Chondrocyte (in vitro differentiated cells): ENCODE measurements around the gene BBX. TPM values are rescaled to one million over a fixed set of nuclear protein-coding genes. Genes with fewer than 3 reads are reported as not detected.

Source experiments
- DNase-seq: peaks from one replicate; pipeline ENCODE4 v3.0.0; 2021; ENCODE audit warnings: mixed read lengths, low spot score
- H3K27ac Mint-ChIP-seq: one replicate; pipeline ENCODE4 v1.8.0; 2021; ENCODE audit warnings: mild to moderate bottlenecking, moderate library complexity, mixed read lengths; ENCODE audit not compliant: unreplicated experiment
- H3K27me3 Mint-ChIP-seq: 2 replicates; pipeline ENCODE4 v1.8.0; 2021; ENCODE audit warnings: low read depth, mixed read lengths
- H3K36me3 Mint-ChIP-seq: 2 replicates; pipeline ENCODE4 v1.8.0; 2021; ENCODE audit warnings: low read depth, mixed read lengths
- H3K4me1 Mint-ChIP-seq: 2 replicates; pipeline ENCODE4 v1.8.0; 2021; ENCODE audit warnings: low read depth, mild to moderate bottlenecking, mixed read lengths
- H3K4me3 Mint-ChIP-seq: one replicate; pipeline ENCODE4 v1.8.0; 2021; ENCODE audit warnings: mild to moderate bottlenecking, moderate library complexity, mixed read lengths; ENCODE audit not compliant: unreplicated experiment
- H3K9me3 Mint-ChIP-seq: 2 replicates; pipeline ENCODE4 v1.8.0; 2021; ENCODE audit warnings: low read depth, mixed read lengths
- total RNA-seq: library from RNA; stranded (reverse); gene quantifications from 3 replicates; pipeline ENCODE4 v1.2.1, GENCODE V29; 2021
- TF ChIP-seq, protein P1 (sequence below): fragments of 200-600 bp; sonication (generic); IDR thresholded peaks from 2 replicates; pipeline ENCODE4 v1.5.0; 2021; ENCODE audit warnings: antibody characterized with exemption, mild to moderate bottlenecking, moderate library complexity

Gene BBX
- total RNA-seq, 1 donor from 2014 or later, result 69.6 TPM

DNA sequence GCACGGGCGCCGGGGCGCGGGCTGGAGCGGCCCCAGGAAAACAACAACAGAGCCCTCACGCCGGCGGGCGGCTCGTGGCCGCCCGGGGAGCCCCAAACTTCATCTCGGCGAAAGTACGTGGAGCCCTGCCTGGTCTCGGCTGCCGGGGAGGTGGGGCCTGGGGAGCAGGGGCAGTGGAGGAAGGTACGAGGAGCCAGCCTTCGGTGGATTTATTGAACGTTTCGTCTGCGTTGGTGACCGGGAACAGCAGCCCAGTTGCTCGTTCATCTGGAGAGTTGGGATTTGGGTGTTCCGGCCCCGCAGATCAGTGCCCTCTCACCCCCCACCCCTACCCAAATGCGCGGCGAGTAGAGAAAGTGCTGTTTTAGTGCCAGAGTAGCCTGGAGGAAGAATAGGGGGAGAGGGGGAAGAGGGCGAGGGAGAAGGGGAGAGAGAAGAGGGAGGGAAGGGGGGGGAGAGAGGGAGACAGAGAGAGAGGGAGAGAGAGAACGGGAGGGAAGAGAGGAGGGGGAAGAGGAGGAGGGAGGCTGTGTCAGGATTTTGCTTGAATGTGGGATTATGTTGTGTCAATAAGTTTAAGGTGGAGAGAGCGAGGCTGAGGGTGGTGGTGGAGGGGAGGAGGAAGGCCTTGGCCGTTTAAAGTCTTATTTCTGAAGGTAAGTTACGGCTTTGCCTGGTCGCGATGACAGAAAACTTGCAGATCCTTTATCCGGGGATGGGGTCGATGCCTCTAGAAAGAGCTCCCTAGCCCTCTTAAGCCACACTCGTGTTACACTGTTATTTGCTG, 970 bp downstream of the BBX start:
- H3K9me3 Mint-ChIP-seq, result no peaks in the 10 kb centered on the region
- TF ChIP-seq, protein P1, sequence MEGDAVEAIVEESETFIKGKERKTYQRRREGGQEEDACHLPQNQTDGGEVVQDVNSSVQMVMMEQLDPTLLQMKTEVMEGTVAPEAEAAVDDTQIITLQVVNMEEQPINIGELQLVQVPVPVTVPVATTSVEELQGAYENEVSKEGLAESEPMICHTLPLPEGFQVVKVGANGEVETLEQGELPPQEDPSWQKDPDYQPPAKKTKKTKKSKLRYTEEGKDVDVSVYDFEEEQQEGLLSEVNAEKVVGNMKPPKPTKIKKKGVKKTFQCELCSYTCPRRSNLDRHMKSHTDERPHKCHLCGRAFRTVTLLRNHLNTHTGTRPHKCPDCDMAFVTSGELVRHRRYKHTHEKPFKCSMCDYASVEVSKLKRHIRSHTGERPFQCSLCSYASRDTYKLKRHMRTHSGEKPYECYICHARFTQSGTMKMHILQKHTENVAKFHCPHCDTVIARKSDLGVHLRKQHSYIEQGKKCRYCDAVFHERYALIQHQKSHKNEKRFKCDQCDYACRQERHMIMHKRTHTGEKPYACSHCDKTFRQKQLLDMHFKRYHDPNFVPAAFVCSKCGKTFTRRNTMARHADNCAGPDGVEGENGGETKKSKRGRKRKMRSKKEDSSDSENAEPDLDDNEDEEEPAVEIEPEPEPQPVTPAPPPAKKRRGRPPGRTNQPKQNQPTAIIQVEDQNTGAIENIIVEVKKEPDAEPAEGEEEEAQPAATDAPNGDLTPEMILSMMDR, result no peak
- peak overlapping the region; percentile 92 for H3K4me3 Mint-ChIP-seq
- H3K27ac Mint-ChIP-seq, result peak overlapping the region; percentile 94
- H3K36me3 Mint-ChIP-seq, result peaks cover 2% of the 10 kb centered on the region
- peaks cover 18% of the 10 kb centered on the region for H3K4me1 Mint-ChIP-seq
- DNase-seq, result no peak
- no peaks in the 10 kb centered on the region for H3K27me3 Mint-ChIP-seq

DNA sequence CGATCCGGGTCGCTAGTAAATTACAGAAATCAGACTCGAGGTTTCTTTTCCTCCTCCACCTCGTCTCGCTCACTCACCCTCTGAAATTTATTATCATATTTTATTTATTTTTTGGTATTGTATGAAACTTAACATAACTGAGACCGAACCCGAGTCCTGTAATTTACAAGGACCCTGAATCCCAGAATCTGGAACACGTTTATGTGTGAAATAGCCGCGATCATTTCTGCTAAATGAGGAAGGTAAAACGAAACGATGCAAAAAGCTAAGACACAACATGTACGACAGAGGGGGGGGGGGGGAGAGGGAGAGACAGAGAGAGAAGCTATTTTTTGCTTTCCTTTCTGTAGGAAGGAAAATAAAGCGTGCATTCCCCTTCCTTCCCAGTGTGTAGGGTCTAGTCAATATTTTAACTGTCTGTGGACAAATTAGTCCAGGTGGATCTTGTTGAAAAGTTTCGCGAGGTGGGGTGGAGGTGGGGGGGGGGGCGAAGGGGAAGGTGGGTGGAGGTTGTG, 1.6 kb downstream of the BBX start:
- Mint-ChIP-seq H3K36me3 (peaks cover 5% of the 10 kb centered on the region), H3K4me1 (peaks cover 18% of the 10 kb centered on the region), H3K27me3 (no peaks in the 10 kb centered on the region), H3K4me3 (peak overlapping the region; percentile 92), H3K27ac (peak overlapping the region; percentile 94), H3K9me3 (no peaks in the 10 kb centered on the region)
- DNase-seq, result no peak
- TF ChIP-seq, protein P1, result no peak

DNA sequence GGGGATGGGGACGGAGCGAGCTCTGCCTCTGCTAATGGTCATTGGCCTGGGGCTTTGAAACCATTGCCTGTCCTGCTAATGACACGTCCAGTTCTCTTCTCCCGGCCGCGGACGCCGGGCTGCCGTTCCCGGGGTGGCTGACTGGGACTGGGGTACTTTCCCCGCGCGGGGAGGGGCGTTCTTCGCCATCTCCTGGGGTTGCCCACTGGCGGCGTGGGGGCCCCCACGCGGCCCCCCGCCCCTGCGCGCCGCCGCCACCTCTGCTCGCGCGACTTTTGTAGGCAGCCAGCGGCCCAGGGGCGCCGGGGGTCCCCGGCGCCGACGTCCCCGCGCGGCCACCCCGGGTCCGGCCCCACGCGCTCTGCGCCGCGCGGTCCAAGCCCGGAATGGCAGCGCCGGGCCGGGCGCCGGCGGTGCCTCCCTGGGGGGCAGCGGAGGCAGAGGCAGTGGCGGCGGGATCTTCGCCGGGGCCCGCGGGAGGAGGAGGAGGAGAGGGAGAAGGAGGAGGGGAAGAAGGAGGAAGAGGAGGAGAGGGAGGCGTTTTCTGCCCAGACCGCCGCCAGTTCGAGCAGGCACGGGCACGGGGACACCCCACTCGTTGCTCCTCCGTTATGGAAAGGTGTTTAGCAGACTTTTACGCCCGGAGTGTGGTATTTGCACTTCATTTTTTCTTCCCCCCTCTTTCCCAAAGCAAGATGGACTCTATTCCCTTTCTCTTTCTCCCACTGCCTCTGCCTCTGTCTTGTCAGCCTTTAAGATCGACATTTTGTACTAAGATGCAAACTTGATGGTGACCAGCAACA, 2.3 kb downstream of the BBX start:
- peaks cover 8% of the 10 kb centered on the region for H3K36me3 Mint-ChIP-seq
- peak overlapping the region; percentile 94 for H3K27ac Mint-ChIP-seq
- TF ChIP-seq, protein P1, result no peak

DNA sequence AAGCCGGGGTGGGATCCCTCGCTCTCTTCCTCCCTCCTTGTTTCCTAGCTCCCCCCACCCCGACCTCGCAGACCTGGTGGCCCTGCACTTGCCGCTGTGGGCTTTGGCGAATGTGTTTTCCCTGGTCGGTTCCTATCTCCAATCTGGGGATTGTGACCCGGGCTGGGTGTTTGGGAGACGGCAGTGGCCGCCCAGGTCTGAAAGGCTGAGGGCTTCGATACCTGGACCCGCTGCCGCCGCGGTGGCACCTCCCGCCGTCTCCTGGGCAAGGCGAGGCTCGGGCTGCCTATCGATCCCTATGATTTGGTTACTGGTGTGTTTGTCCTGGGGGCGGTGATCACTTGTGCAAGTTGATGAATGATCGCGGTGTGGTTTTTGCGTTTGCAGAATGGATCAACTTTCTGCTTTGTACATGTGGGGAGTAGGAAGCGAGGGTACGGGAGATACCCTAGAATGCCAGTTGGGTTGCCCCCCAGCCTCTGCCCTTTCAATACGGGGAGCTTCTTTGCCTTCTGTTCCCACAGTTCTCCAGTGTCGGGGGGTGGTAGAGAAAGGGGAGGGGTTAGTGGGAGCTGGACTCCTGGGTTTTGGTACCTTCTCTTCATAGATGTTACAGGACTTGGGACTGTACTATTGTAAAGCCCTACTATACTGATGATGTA, 3.0 kb downstream of the BBX start:
- no peak for DNase-seq
- peak overlapping the region; percentile 85 for H3K27ac Mint-ChIP-seq
- peak overlapping the region; percentile 94 for H3K4me3 Mint-ChIP-seq

More for the DNA sequence above, 2.3 kb downstream of the BBX start:
- DNase-seq, result peak; percentile 84
- Mint-ChIP-seq H3K27me3 (no peaks in the 10 kb centered on the region), H3K4me1 (peaks cover 18% of the 10 kb centered on the region), H3K4me3 (peak overlapping the region; percentile 94), H3K9me3 (no peaks in the 10 kb centered on the region)

More for the DNA sequence above, 3.0 kb downstream of the BBX start:
- no peaks in the 10 kb centered on the region for H3K9me3 Mint-ChIP-seq
- no peaks in the 10 kb centered on the region for H3K27me3 Mint-ChIP-seq
- peaks cover 18% of the 10 kb centered on the region for H3K4me1 Mint-ChIP-seq
- TF ChIP-seq, protein P1, result no peak
- H3K36me3 Mint-ChIP-seq, result peaks cover 8% of the 10 kb centered on the region
